Nucleus accumbens (tissue), 56 donors: ENCODE measurements around the gene S100A4.

Source experiments
- DNase-seq, 56 donors: peaks; one replicate each; lab custom pipeline; 2025; lab: John Stamatoyannopoulos, UW

The S100A4 gene

DNA sequence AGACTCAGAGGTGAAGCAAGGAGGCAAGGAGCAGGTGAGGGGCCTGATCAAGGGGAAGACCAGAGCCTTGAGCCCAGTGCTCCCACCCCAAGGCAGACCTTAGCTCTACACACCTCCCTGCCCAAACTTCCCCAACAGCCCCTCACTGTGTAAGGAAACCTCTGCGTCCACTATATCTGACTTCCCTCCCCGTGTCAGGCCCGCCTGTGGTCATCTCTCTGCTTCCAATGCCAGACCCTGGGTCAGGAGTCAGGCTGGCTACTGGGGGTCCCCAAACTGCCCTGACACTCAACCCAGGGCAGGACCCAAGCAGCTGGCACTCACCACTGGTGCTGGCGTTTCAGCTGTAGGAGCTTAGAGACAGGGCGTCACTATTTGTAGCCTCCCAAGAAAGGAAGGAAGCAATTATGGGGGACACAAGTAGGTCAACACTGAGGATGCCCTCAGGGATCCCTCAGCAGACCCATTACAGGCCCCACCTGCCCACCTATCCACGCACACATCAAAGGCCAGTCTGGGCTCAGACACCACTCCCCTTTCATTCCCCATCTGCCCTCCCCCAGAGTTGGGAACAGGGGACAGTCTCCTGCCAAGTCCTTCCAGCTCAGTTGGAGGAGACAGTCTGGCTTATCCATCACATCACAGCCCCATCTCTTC is 4.3 kb upstream of the S100A4 start:
- DNase-seq, result no peak

DNA sequence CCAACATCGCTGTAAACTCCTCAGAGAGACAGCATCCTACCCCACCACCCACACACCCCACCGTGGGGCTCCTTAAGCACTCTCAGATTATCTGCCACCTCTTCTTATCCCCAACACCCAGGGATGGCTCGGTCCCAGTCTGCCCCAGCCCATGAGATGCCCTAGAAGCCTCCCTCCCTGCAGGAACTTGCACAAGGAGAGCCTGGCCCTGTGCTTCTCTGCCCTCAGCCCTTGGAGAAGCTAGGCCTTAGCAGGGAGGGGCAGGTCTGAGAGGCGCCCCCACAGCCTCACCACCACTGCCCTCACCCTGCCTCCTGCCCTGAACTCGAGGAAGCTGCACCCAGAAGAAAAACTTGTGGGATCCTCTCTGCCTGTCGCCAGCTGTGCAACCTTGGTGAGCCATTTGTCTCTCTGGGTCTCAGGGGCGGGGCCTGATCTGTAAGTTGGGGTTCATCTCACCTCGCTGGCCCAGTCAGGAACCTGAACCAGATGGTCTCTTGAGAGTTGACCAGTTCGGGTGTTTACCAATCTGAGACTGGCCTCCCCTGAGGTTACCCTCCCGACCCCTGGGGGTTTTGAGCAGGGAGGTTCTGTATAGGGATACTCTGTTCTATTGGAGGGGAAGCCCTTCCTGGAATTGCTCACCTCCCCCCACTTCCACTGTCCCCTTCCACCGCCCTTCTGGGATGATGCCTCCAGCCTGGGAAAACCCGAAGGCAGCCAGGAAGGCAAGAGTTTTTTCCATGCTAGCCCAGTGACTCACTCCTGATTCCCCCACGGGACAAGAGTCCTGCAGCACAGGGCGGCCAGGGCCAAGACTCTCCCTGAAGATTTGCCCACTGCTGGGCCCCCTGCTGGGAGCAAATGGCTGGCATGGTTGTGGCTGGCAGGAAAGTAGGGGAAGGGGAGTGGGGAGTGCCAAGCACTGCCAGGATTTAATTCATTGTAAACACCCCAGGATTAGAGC is 3.4 kb upstream of the S100A4 start, which contains the start of gene S100A3:
S100A3 (minus strand) TSS at position 537 of the 967 bp plus-strand sequence. CDS start 773 bp downstream, outside the sequence.
- DNase-seq, result peak in 5 of 56 donors; percentile 8 to 60 (median 31)

DNA sequence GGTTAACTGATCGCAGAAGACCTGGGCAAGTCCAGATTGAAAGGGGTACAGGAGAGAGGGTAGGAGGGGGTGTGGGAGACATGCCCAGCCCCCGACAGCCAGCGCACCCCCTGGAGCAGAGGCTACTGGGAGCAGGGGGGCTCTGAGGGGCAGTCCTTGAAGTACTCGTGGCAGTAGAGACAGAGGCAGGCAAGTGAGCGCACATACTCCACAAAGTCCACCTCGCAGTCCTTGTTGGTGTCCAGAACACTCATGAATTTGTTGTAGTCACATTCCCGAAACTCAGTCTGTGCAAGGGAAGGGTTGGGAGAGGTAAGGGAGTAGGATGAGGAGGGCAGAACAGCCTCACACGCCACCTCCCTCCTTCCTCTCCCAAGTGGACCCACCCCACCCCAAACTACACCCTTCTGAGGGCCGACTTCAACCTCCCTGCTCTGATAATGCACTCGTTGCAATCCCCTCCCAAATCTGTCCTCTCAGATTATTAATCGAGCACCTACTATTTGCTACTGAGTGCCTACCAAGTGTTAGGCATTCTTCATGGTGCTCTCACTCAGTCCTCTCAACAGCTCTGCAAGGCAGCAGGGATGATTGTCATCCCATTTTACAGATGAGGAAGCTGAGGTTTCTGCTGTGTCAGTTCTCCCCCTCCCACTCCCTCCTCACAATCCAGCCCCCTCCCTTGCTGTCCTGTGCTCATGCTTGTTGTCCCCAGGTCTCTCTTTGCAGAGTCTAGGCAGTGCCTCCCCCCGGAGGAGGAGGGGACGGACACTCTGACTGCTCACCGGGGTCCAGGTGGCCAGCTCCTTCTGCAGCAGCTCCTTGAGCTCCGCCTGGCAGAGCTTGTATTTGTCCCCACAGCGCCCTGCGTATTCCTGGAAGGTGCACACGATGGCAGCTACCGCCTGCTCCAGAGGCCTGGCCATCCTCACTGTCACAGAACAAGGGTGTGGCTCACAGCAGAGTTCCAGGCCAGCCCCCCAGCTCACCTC is 2.2 kb upstream of the S100A4 start:
- DNase-seq, result no peak

DNA sequence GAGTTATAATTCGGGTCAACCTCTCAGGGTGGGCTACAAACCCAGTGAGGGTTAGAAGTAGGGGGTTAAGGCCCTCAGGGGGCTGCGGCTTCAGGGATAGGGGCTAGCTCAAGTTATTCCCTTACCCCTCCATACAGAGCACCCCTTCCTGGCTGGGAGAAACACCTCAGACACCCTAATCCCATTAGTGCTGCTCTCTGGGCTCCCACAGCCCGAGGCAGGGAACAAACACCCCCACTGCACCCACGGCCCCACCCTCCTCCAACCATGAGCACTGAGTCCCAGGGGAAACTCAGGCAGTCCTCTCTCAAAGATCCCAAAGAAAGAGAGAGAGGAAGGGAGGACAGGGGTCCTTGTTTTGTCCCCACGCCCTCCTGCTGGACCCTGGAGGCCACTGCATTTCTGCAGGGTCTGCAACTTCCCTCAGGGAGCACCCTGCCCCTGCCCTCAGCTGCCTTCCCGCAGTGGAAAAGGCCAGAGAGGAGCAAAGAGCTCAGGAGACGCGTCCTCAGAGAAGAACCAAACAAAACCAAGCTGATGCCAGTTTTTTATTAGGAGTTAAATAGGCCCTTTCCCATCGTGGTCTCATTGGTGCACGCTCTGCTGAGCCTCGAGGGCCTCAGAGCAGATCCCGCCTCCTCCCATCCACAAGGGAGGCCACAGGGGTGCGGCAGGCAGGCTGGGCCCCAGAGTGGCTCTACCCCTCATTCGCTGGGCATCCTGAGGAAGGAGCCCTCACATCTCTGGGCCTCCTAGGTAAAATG is 1.4 kb upstream of the S100A4 start:
- DNase-seq, result no peak

DNA sequence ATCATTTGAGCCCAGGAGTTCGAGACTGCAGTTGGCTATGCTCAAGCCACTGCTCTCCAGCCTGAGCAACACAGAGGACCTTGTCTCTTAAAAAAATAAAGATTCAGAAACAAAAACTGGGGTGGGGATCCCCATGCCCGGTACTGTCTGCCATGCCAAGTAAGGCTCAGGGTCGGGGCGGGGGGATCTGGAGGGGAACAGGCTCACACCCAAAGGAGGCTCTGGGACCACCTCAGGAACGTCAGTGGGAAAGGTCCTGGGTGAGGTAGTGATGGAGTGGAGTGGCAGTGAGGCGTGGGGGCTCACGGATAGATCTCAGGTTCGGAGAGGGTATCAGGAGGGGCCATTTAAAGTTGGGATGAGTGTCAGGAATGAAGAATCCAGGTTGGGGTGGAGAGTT is 765 bp upstream of the S100A4 start:
- DNase-seq, result no peak

DNA sequence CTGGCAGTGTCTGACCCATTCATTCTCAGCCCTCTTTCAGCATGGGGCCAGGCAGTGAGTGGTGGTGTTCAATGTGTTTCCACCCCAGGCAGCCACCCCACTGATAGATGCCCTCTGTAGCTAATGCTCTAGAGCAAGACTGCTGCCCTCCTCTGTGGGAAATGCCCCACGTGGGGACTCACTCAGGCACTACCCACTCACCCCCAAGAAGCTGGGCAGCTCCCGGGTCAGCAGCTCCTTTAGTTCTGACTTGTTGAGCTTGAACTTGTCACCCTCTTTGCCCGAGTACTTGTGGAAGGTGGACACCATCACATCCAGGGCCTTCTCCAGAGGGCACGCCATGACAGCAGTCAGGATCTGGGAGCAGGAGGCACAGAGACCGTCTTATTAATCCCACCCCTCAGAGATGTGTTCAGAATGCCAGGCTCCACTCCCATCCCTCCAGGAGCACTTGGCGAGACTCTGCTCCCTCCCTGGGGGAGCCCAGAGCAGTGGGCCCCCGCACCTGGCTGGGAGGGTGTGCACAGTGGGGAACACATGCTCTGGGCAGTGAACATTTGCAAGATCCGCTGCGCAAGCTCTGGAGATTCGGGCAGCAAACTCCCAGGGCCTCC is 1.0 kb downstream of the S100A4 start:
- no peak for DNase-seq

DNA sequence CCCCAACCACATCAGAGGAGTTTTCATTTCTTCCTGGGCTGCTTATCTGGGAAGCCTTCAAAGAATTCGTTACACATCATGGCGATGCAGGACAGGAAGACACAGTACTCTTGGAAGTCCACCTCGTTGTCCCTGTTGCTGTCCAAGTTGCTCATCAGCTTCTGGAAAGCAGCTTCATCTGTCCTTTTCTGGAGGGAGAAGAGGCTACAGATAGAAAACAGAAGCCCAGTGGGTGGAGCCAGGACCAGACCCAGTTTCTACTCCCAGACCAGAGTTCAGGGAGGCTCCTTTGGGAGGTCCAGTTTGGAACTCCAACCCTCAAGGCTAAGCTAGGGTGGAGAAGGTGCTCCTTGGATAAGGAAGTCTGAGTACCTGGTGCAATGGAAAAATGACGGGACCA is 1.9 kb downstream of the S100A4 start:
- no peak for DNase-seq

DNA sequence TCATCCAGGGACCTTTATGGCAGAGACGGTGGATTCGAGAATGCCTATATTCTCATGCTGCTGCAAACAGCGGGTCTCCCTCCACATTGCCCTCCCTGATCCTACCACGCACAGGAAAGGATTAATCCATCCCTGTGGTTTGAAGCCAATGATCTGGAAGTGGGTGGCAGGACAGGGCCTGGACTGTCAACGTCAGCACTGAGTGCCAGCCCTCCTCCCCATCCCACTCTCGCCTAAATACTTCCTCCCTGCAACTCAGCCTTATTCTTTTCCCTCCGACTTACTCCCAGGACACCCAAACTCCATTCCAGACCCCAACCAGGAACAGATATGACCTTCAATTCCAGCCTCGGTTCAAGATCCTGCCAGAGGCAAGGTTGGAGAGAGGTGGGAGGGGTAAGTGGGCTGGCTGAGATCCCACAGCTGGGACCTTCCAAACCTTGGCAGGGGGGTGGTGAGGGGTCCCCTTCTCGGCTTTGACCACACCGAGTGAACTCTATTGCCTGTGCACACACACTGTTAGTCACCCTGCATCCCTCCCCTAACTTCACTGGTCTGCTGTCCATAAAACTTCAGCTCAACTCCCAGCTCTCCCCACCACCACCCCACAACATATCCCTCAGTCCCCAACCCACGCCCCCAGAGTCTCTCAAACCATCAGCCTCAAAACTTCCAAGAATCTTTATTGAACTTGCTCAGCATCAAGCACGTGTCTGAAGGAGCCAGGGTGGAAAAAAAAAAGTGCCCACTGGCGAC is 2.5 kb downstream of the S100A4 start:
- DNase-seq, result no peak

DNA sequence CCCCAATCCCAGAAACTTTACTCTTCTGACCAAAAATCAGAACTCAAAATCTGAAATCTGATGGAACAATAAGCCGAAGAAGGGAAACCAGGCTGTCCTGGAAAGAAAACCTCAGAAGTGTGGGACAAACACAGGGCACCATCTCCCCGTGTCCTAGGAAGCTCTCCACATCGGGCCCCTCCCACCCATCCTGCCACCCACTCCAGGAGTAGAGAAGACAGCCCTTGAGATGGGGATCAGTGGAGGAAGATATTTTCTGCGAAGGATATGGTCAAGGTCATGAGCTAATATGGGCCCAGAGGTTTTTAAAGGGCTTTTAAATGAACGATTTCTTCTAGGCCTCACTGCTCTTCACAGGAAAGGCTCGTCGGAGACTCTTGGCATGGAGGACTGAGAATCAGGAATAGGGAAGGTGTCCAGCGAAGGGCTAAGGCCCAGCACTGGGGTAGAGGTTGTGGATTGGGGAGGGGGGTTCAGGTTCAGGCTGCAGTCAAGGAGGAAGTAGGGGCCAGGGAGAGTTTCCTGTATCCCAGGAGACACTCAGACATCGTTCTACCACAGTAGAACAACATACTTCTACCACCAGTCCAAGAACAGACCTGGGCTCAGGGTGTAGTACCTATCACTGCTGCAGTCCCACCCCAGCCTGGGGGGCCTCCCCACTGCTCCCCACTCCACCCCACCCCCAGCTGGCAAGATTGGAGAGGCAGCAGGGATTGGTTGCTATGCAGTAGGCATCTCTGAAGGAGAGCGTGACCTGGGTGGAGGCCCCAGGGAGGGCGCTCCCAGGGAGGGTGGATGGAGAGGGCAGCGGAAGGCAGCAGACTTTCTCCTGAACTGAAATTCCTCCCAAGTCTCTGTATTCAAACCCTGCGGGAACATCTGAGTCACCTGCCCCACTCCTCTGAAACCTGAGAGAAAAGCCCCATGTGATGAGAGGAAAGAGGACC is 3.7 kb downstream of the S100A4 start:
- no peak for DNase-seq

DNA sequence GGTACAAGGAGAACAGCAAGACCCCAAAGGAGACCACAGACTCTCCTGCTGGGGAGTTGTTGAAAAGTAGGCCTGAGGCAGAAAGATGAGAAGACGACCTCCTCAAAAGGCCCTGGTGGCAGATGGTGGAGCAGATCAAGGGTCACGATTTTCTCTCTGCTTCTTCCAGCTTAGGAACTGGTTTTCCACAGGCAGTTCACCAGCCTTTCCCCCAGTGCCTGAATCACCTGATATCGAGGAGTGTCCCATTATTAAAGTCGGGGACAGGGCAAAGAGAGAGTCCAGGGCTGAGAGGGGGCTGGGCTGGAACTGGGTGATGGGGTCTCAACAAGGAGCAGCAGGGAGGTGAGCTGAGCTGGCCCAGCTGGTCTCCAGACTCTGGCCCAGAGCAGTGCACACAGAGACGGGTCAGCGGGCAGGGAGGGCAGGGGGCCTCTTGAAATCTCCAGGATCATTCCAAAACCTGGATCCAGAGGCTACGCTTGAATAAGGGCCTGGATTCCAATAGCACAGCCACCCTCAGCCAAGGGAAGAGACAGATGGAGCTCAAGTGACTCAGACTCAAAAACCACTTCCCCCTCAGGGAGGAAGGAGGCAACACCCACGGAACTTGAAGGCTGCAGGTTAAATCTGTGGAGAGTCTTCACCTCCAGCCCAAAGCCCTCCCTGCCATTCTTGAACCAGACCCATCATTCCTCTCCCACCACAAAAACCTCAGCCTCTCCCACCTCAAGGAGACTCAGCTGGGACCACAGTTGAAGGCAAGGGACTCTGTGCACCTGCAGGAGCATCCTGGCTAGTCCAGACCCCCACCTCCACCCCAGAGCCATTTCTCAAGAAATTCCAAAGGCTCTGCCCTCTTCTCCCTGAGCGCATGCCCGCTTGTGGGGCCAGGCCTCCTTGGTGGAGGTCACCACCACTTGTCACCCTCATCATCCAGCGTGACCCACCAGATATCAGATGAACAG is 4.9 kb downstream of the S100A4 start, which contains the start of gene S100A5:
S100A5 (minus strand) TSS at position 541 of the 968 bp plus-strand sequence. CDS start 743 bp downstream, outside the sequence.
- DNase-seq, result no peak

DNA sequence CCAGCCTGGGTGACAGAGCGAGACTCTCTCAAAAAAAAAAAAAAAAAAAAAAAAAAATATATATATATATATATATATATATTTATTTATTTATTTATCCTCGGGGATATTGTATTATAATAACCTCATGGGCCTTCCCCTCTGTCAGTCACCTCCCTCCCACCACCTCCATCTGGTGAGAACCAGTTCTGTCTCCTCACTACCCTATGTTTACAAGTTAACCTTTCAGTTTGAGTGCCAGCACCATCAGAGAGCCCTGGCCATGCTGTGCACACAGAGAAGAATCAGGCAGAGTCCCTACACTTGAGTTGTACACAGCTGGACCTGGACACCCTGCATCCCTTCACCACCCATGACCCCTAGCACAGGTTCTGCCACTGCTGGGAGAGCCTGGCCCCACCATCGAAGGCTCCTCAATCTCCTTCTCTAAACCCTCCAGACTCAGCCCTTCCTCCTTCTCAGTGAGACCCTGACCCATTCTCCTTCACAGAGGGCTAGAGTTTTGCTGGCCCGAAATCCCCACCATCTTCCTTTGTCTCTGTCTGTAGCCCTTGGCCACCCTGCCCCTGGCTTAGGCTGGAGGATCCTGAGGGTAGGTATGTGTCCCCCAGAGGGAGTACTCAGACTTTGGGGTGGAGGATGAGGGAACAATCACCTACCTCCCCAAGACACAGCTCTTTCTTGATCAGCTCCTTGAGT is 6.1 kb downstream of the S100A4 start:
- no peak for DNase-seq

DNA sequence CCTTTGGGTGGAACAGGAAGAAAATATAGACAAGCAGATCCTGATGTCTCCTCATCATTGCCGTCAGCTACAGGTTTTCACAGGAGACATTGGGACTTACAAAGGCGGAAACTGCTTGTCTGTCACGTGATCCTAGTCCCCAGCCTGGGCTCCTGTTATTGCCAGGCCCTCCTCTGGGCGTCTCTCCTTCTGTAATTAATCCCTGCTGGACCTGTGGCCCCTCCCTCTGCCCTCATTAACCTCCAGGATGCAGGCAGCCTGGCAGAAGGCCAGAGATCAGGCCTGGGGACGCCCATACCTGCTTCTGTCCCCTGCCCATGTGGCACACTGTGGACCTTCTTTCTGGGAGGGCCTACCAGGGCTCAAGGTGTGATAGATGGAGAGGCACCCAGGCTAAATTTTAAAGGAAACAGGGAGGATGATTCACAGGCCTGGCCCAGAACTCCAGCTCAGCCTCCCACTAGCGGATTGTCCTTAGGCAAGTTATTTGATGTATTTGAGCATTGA is 7.2 kb downstream of the S100A4 start:
- no peak for DNase-seq

DNA sequence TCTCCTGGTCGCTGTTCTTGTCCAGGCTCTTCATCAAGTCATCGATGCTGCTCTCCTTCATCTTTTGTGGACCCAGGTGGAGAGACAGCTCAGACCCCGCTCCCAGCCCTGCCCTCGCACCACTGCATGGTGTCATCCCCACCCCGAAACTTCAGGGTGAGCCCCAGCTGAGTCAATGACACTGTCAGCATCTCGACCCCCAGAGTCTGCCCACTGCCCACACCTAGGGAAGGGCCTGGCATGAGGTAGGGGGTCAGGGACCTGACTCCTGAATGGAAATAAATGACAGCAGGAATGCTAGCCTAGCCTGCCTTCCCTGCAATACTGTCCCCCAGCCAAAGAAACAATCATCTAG is 8.3 kb downstream of the S100A4 start:
- no peak for DNase-seq

DNA sequence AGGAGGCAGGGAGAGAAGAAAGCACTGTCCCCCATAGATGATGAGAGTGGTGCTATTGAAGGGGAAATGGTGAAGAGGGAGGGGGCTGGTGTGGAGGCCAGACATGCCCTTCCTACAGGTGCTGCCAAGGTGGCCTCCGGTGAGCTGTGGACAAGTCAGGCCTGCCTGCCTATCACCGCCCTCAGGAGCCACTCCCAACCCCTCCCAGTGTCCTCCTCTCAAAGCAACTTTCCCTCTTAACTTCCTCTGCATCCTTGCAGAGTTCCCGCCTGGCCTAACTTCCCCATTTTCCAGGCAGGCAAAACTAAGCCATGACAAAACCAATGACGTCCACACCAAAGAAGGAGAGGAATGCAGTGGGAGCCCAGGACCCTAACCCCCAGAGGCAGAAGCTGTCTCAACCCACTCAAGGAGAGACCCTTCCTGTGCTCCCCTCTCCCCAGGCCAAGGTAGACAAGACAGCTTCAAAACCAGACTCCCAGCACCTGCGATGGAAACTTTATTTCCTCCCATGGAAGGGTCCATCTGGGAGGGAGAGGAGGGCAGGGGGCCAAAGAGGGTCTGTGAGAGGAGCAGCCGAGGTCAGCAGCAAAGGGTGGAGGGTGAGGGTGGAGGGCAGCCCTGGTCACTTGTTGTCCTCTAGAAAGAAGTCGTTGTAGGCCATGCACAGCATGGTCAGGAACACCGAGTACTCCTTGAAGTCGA is 8.8 kb downstream of the S100A4 start:
- no peak for DNase-seq
